Ureter (tissue), 1 donor: Measurements from ENCODE around the gene CDK9. TPM values are rescaled to one million over a fixed set of nuclear protein-coding genes. Genes with fewer than 3 reads are reported as not detected.
"Not testable (repeated sequence)": the region's sequence is repeated elsewhere in the genome, so short reads cannot be mapped to it uniquely, and the experiment has no call there.

Experiments
- DNase-seq: peaks from one replicate; pipeline ENCODE4 v3.0.0-alpha.2; 2020; ENCODE audit warnings: low spot score
- total RNA-seq: library from RNA; stranded (reverse); gene quantifications from one replicate; pipeline ENCODE4 v1.2.4, GENCODE V29; 2023
- donor health status: DM: yes; HTN: yes; CAD: no.

CDK9 gene
- total RNA-seq, 1 donor from 2014 or later, result 81.0 TPM

- no peak for DNase-seq
Measured at GRCh38 chr9:127780126-127780885, 5.5 kb upstream of the CDK9 start.

- not testable (repeated sequence) for DNase-seq
Measured at GRCh38 chr9:127780909-127781308, 4.9 kb upstream of the CDK9 start.

GRCh38 chr9:127781806-127782205 lies 4.0 kb upstream of the CDK9 start:
- DNase-seq, result no peak

- DNase-seq, result no peak
Measured at GRCh38 chr9:127783111-127784008, 2.5 kb upstream of the CDK9 start.

GRCh38 chr9:127785023-127785932 lies 556 bp upstream of the CDK9 start:
- peak; percentile 90 for DNase-seq

GRCh38 chr9:127786773-127787104 lies 905 bp downstream of the CDK9 start:
- no peak for DNase-seq

- no peak for DNase-seq
Measured at GRCh38 chr9:127788337-127789011, 2.6 kb downstream of the CDK9 start.

- DNase-seq, result no peak
Measured at GRCh38 chr9:127789179-127789578, 3.3 kb downstream of the CDK9 start.

- DNase-seq, result no peak
Measured at GRCh38 chr9:127790094-127790855, 4.4 kb downstream of the CDK9 start.

- no peak for DNase-seq
Measured at GRCh38 chr9:127791085-127791484, 5.3 kb downstream of the CDK9 start.

GRCh38 chr9:127792417-127793031 lies 6.7 kb downstream of the CDK9 start:
- DNase-seq, result no peak

GRCh38 chr9:127793093-127793708 lies 7.4 kb downstream of the CDK9 start:
- no peak for DNase-seq

- DNase-seq, result no peak
Measured at GRCh38 chr9:127794001-127794791, 8.4 kb downstream of the CDK9 start.

- no peak for DNase-seq
Measured at GRCh38 chr9:127796225-127796813, 10.5 kb downstream of the CDK9 start.

- DNase-seq, result no peak
Measured at GRCh38 chr9:127796852-127797370, 11.1 kb downstream of the CDK9 start.

GRCh38 chr9:127801955-127802575 lies 16.2 kb downstream of the CDK9 start:
- no peak for DNase-seq

- peak; percentile 87 for DNase-seq
Measured at GRCh38 chr9:127802576-127803443, 17.0 kb downstream of the CDK9 start, which contains the start of gene FPGS. Gene FPGS, plus strand, starts transcription at chr9:127802882. Its CDS starts 43 bp downstream, at chr9:127802925.
